H1 (cell line): ENCODE results near the gene COBLL1. TPM values are rescaled to one million over a fixed set of nuclear protein-coding genes. Genes with fewer than 3 reads are reported as not detected.

Experiments used
- CTCF ChIA-PET: fragments of 300-600 bp; sonication (Branson Sonifier 250); formaldehyde crosslinking; loops from one replicate; lab custom pipeline; 2021; ENCODE audit not compliant: partially characterized antibody; lab: Charles Lee
- POLR2A ChIA-PET: fragments of 300-600 bp; sonication (Branson Sonifier 250); formaldehyde crosslinking; loops from one replicate; lab custom pipeline; 2021; ENCODE audit warnings: inconsistent platforms; ENCODE audit not compliant: partially characterized antibody; lab: Charles Lee
- DNase-seq, 2 experiments: peaks; one replicate each; pipeline versions ENCODE4 v3.0.0 to v3.0.0-alpha.2; 2010 to 2022; ENCODE audit warnings: low spot score in 2 of 2, low read depth in 1 of 2, mixed read lengths in 1 of 2
- FAIRE-seq: peaks from 2 replicates; lab custom pipeline; 2011; peaks lifted over from hg19 to GRCh38; lab: Jason Lieb, UNC
- H2AFZ ChIP-seq: 2 replicates; pipeline ENCODE4 v1.8.1; 2012; ENCODE audit warnings: low read length, inconsistent platforms
- H2AK5ac ChIP-seq: 2 replicates; pipeline ENCODE4 v1.6.1; 2013; ENCODE audit warnings: low read depth, low read length
- H2BK120ac ChIP-seq: replicated peaks from 2 replicates; pipeline ENCODE3; 2013; ENCODE audit warnings: low read depth, low read length, inconsistent platforms
- H2BK12ac ChIP-seq: 2 replicates; pipeline ENCODE4 v1.6.1; 2013; ENCODE audit warnings: low read depth, low read length
- H2BK15ac ChIP-seq: 2 replicates; pipeline ENCODE4 v1.6.1; 2013; ENCODE audit warnings: low read length
- H2BK20ac ChIP-seq: 2 replicates; pipeline ENCODE4 v1.6.1; 2013; ENCODE audit warnings: low read length
- H2BK5ac ChIP-seq: 2 replicates; pipeline ENCODE4 v1.6.1; 2013; ENCODE audit warnings: low read depth, low read length
- H3K14ac ChIP-seq: 2 replicates; pipeline ENCODE4 v1.6.1; 2013; ENCODE audit warnings: inconsistent platforms; ENCODE audit not compliant: insufficient read length
- H3K18ac ChIP-seq: 2 replicates; pipeline ENCODE4 v1.6.1; 2013; ENCODE audit warnings: low read length; ENCODE audit errors: extremely low read depth
- H3K23ac ChIP-seq: 2 replicates; pipeline ENCODE4 v1.6.1; 2013; ENCODE audit warnings: inconsistent platforms; ENCODE audit not compliant: insufficient read length
- H3K23me2 ChIP-seq: 2 replicates; pipeline ENCODE4 v1.6.1; 2013; ENCODE audit warnings: low read depth, low read length
- H3K27ac ChIP-seq: 2 replicates; pipeline ENCODE4 v1.6.1; 2011; ENCODE audit warnings: low read depth, low read length, inconsistent platforms
- H3K27me3 ChIP-seq, 4 experiments: replicated peaks in 1 of 4; 1 replicate in 1 of 4; 2 replicates in 3 of 4; pipeline versions ENCODE4 v1.6.1 to v1.8.1; 2011 to 2013; ENCODE audit warnings: low read length in 3 of 4, mild to moderate bottlenecking in 3 of 4, inconsistent platforms in 2 of 4, mixed read lengths in 2 of 4, moderate library complexity in 1 of 4; ENCODE audit not compliant: control insufficient read depth in 3 of 4, insufficient read depth in 3 of 4; ENCODE audit errors: extremely low read depth in 1 of 4
- H3K36me3 ChIP-seq, 4 experiments: 2 replicates each; pipeline versions ENCODE4 v1.6.1 to v1.8.1; 2011 to 2013; ENCODE audit warnings: mild to moderate bottlenecking in 4 of 4, low read length in 3 of 4, moderate library complexity in 2 of 4, control low read depth in 1 of 4, inconsistent platforms in 1 of 4; ENCODE audit not compliant: insufficient read depth in 4 of 4, control insufficient read depth in 2 of 4
- H3K4ac ChIP-seq: replicated peaks from 2 replicates; pipeline ENCODE3; 2013; ENCODE audit warnings: low read length, low read depth, mixed read lengths, inconsistent platforms; ENCODE audit not compliant: insufficient read length
- H3K4me1 ChIP-seq, 4 experiments: replicated peaks in 1 of 4; 1 replicate in 1 of 4; 2 replicates in 3 of 4; pipeline versions ENCODE4 v1.6.1 to v1.8.1; 2011 to 2013; ENCODE audit warnings: low read length in 3 of 4, inconsistent platforms in 2 of 4, mixed read lengths in 1 of 4; ENCODE audit not compliant: insufficient read depth in 4 of 4, control insufficient read depth in 3 of 4
- H3K4me2 ChIP-seq, 2 experiments: 2 replicates each; pipeline versions ENCODE4 v1.6.1 to v1.8.1; 2011 to 2013; ENCODE audit warnings: low read depth in 2 of 2, low read length in 2 of 2, control low read depth in 1 of 2, inconsistent platforms in 1 of 2, mild to moderate bottlenecking in 1 of 2; ENCODE audit not compliant: insufficient read depth in 1 of 2
- H3K4me3 ChIP-seq, 4 experiments: fragments of 200-600, 300-600 bp in 1 of 4; sonication (generic), shearing (Covaris generic), sonication (Bioruptor Twin) in 1 of 4; 2 replicates each; pipeline versions ENCODE4 v1.5.1 to v1.8.1; 2011 to 2016; ENCODE audit warnings: low read length in 4 of 4, low read depth in 3 of 4, control low read depth in 2 of 4, inconsistent platforms in 2 of 4, mild to moderate bottlenecking in 2 of 4, mixed read lengths in 1 of 4, moderate library complexity in 1 of 4; ENCODE audit not compliant: insufficient read depth in 2 of 4; ENCODE audit errors: extremely low read depth in 1 of 4
- H3K56ac ChIP-seq: replicated peaks from 2 replicates; pipeline ENCODE3; 2013; ENCODE audit warnings: low read depth, mild to moderate bottlenecking, mixed read lengths, low read length, inconsistent platforms; ENCODE audit not compliant: insufficient read length
- H3K79me1 ChIP-seq: 2 replicates; pipeline ENCODE4 v1.6.1; 2013; ENCODE audit warnings: low read depth, low read length, control low read depth
- H3K79me2 ChIP-seq, 2 experiments: 2 replicates each; pipeline versions ENCODE4 v1.6.1 to v1.8.1; 2012 to 2013; ENCODE audit warnings: low read length in 2 of 2, mild to moderate bottlenecking in 2 of 2, inconsistent platforms in 1 of 2; ENCODE audit not compliant: insufficient read depth in 2 of 2, control insufficient read depth in 1 of 2
- H3K9ac ChIP-seq, 4 experiments: replicated peaks in 1 of 4; 1 replicate in 1 of 4; 2 replicates in 3 of 4; pipeline versions ENCODE4 v1.6.1 to v1.8.1; 2011 to 2013; ENCODE audit warnings: low read depth in 3 of 4, low read length in 3 of 4, control low read depth in 2 of 4, mild to moderate bottlenecking in 2 of 4, moderate library complexity in 2 of 4, inconsistent platforms in 1 of 4; ENCODE audit errors: extremely low read depth in 1 of 4
- H3K9me3 ChIP-seq, 2 experiments: 2 replicates each; pipeline versions ENCODE4 v1.6.1 to v1.8.1; 2012 to 2013; ENCODE audit warnings: mild to moderate bottlenecking in 2 of 2, moderate library complexity in 2 of 2, control low read depth in 1 of 2, inconsistent platforms in 1 of 2, low read depth in 1 of 2, low read length in 1 of 2, mixed read lengths in 1 of 2; ENCODE audit not compliant: insufficient read depth in 2 of 2
- H4K20me1 ChIP-seq, 2 experiments: replicated peaks in 1 of 2; 2 replicates each; pipeline versions ENCODE3 to v1.8.1; 2011 to 2013; ENCODE audit warnings: inconsistent platforms in 2 of 2, low read length in 2 of 2, mild to moderate bottlenecking in 1 of 2; ENCODE audit not compliant: insufficient read depth in 2 of 2, control insufficient read depth in 1 of 2
- H4K5ac ChIP-seq: 2 replicates; pipeline ENCODE4 v1.6.1; 2013; ENCODE audit warnings: low read length, low read depth, mixed read lengths, inconsistent platforms; ENCODE audit not compliant: insufficient read length
- H4K8ac ChIP-seq: 2 replicates; pipeline ENCODE4 v1.8.0; 2013; ENCODE audit warnings: mild to moderate bottlenecking, moderate library complexity, low read length, inconsistent platforms; ENCODE audit not compliant: insufficient read depth; ENCODE audit errors: extremely low read depth
- H4K91ac ChIP-seq: replicated peaks from 2 replicates; pipeline ENCODE3; 2013; ENCODE audit warnings: low read length, mixed read lengths, inconsistent platforms; ENCODE audit not compliant: insufficient read length
- BCL11A ChIP-seq, 2 experiments: IDR thresholded peaks; one replicate each; pipeline ENCODE4 v1.6.1; 2011; ENCODE audit warnings: low read depth in 2 of 2, low read length in 2 of 2, mild to moderate bottlenecking in 2 of 2
- MAFK ChIP-seq: IDR thresholded peaks from 2 replicates; pipeline ENCODE4 v1.6.1; 2012; ENCODE audit warnings: low read depth, mild to moderate bottlenecking, improper control_type of control experiment, low read length
- RAD21 ChIP-seq, 2 experiments: IDR thresholded peaks in 1 of 2; conservative IDR thresholded peaks in 1 of 2; 2 replicates each; pipeline ENCODE4 v1.6.1; 2011; ENCODE audit warnings: low read depth in 2 of 2, low read length in 2 of 2, improper control_type of control experiment in 1 of 2, inconsistent platforms in 1 of 2, mild to moderate bottlenecking in 1 of 2, moderate library complexity in 1 of 2
- WGBS, 2 experiments: shearing (Covaris generic) in 1 of 2; methylation state at CpG; one replicate each; pipeline versions ENCODE4 v1.1.6 to v1.1.7; 2013 to 2015; ENCODE audit warnings: low lambda C conversion rate in 2 of 2, mixed read lengths in 2 of 2, inconsistent platforms in 1 of 2, low coverage in 1 of 2, missing lambda C conversion rate in 1 of 2; ENCODE audit not compliant: insufficient replicate concordance in 2 of 2, insufficient coverage in 1 of 2, insufficient read length in 1 of 2; ENCODE audit errors: extremely low coverage in 1 of 2, missing lambda C conversion rate in 1 of 2; 5-methylcytosine and 5-hydroxymethylcytosine counted together
- polyA plus RNA-seq, 7 experiments: library from polyadenylated mRNA; depleted of rRNA in 3 of 7; stranded (reverse) in 5 of 7; unstranded in 2 of 7; fragments of >200 nt in 5 of 7; fragments of 200-250 nt in 2 of 7; gene quantifications; 1 replicate in 5 of 7; 2 replicates in 1 of 7; 4 replicates in 1 of 7; pipeline versions ENCODE4 v1.2.1 to v1.2.3, GENCODE V29; 2011 to 2013; ENCODE audit warnings: missing spikeins in 2 of 7, mixed read lengths in 2 of 7
- total RNA-seq: library from RNA; stranded (reverse); fragmentation: NEBNext Ultra II Directional; extraction: Animal tissue kit (Norgen Biotek cat#: 25700); gene quantifications from 2 replicates; pipeline ENCODE4 v1.2.1, GENCODE V29; 2021

The COBLL1 gene
- total and polyA plus RNA-seq, 2 of the 8 experiments (the other 6 are each of a cell fraction or from before 2014, with no cell fraction given): 2.2 to 6.2 TPM

DNA sequence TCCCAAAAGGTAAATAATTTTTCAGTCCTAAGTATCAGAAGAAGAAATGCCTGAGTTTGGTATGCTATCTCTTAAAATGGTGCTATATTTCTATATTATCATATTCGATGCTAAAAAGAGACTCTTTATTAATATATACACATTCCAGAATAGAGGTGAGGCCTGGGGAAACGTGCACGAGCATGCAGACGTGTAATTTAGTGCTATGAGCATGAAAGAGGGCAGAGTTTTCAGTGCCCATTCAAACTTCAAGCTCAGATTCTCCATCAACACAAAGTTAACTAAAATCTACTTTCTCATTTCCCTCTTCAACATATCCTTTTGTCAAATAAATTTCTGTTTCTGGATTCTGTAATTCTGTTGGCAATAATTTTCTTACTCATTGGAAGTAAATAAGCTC lies 5.7 kb upstream of the COBLL1 start:
- Histone ChIP-seq H3K18ac (no peak overlapping the region), H3K4me1 (peaks cover 0 to 2% (median 0%) of the 10 kb centered on the region in 4 experiments; a peak in 2 of 7 replicates), H3K4ac (no peak overlapping the region), H3K9ac (no peak overlapping the region), H2BK15ac (no peak overlapping the region), H2AK5ac (no peak overlapping the region), H2BK120ac (no peak overlapping the region), H2BK5ac (no peak overlapping the region), H3K23me2 (no peaks in the 10 kb centered on the region), H3K36me3 (no peaks in the 10 kb centered on the region), H4K5ac (no peak overlapping the region), H3K14ac (no peak overlapping the region), H2AFZ (no peak overlapping the region), H3K4me3 (no peak overlapping the region), H3K79me1 (no peaks in the 10 kb centered on the region), H2BK20ac (no peak overlapping the region), H4K8ac (no peak overlapping the region), H3K27me3 (no peaks in the 10 kb centered on the region), H3K27ac (no peak overlapping the region), H3K56ac (no peak overlapping the region), H4K20me1 (no peaks in the 10 kb centered on the region), H3K79me2 (no peaks in the 10 kb centered on the region), H3K9me3 (no peaks in the 10 kb centered on the region), H3K23ac (no peak overlapping the region), H4K91ac (no peak overlapping the region), H2BK12ac (no peak overlapping the region), H3K4me2 (no peak overlapping the region)
- CTCF ChIA-PET: interaction anchor here (1.0 kb wide), 1 partner anchor 11 kb away, joined by 3 read pairs; no protein-coding TSS in a partner anchor
- FAIRE-seq (no peak), DNase-seq (no peak)
- POLR2A ChIA-PET: interaction anchor here (0.6 kb wide), 1 partner anchor 73 kb away, joined by 3 read pairs; no protein-coding TSS in a partner anchor
- no peak for TF ChIP-seq MAFK
- no peak for TF ChIP-seq BCL11A (IDR thresholded peaks at IDR 0.05; ENCODE audit: low read depth in 2 of 2, low read length in 2 of 2)
- TF ChIP-seq RAD21 (IDR thresholded peaks at IDR 0.05 in 1 of 2, conservative IDR thresholded peaks at IDR 0.05 in 1 of 2; ENCODE audit: low read depth in 2 of 2, low read length in 2 of 2): no peak
- WGBS, 2 experiments: 92% methylated on average over 4 of the region's 4 CpGs; no CpG with 5 or more reads in 1 of the 2 experiments
